RPMI8226 (cell line): ENCODE measurements around the gene ST7.
"Not testable (repeated sequence)": the region's sequence is repeated elsewhere in the genome, so short reads cannot be mapped to it uniquely, and the experiment has no call there.

Experiments used
- DNase-seq: peaks from one replicate; pipeline ENCODE4 v3.0.0-alpha.2; 2015

Gene ST7

GRCh38 chr7:116951366-116952292, 1.7 kb upstream of the ST7 start:
- DNase-seq = no peak

- DNase-seq = peak; percentile 78
Measured at GRCh38 chr7:116952635-116953371, 498 bp upstream of the ST7 start.

- peak; percentile 67 for DNase-seq
Measured at GRCh38 chr7:116953906-116954838, 871 bp downstream of the ST7 start.

GRCh38 chr7:116955340-116955739, 2.0 kb downstream of the ST7 start:
- no peak for DNase-seq

GRCh38 chr7:116955801-116956476, 2.6 kb downstream of the ST7 start:
- peak; percentile 27 for DNase-seq

- DNase-seq = no peak
Measured at GRCh38 chr7:116956477-116956804, 3.1 kb downstream of the ST7 start.

GRCh38 chr7:116957874-116958273, 4.6 kb downstream of the ST7 start:
- DNase-seq = peak; percentile 33

GRCh38 chr7:116961966-116962673, 8.8 kb downstream of the ST7 start:
- not testable (repeated sequence) for DNase-seq

GRCh38 chr7:116963234-116963633, 9.9 kb downstream of the ST7 start:
- no peak for DNase-seq

GRCh38 chr7:116966601-116967000, 13.3 kb downstream of the ST7 start:
- DNase-seq = no peak

GRCh38 chr7:116967254-116967922, 14.1 kb downstream of the ST7 start:
- DNase-seq = no peak

GRCh38 chr7:116967983-116968382, 14.7 kb downstream of the ST7 start:
- DNase-seq = no peak

GRCh38 chr7:116968631-116969030, 15.3 kb downstream of the ST7 start:
- DNase-seq = no peak

- DNase-seq = no peak
Measured at GRCh38 chr7:116969371-116969902, 16.1 kb downstream of the ST7 start.

- peak; percentile 34 for DNase-seq
Measured at GRCh38 chr7:116970238-116970910, 17.1 kb downstream of the ST7 start.

- peak; percentile 17 for DNase-seq
Measured at GRCh38 chr7:116971153-116971552, 17.9 kb downstream of the ST7 start.

- DNase-seq = no peak
Measured at GRCh38 chr7:116971869-116972268, 18.6 kb downstream of the ST7 start.

GRCh38 chr7:116975024-116975423, 21.7 kb downstream of the ST7 start:
- DNase-seq = not testable (repeated sequence)

GRCh38 chr7:116977172-116977571, 23.9 kb downstream of the ST7 start:
- DNase-seq = no peak

- no peak for DNase-seq
Measured at GRCh38 chr7:116978006-116978405, 24.7 kb downstream of the ST7 start.
